H1 (cell line): ENCODE results near the gene ULK3. TPM values are rescaled to one million over a fixed set of nuclear protein-coding genes. Genes with fewer than 3 reads are reported as not detected.

Experiments
- CTCF ChIA-PET: fragments of 300-600 bp; sonication (Branson Sonifier 250); formaldehyde crosslinking; loops from one replicate; lab custom pipeline; 2021; ENCODE audit not compliant: partially characterized antibody; lab: Charles Lee
- POLR2A ChIA-PET: fragments of 300-600 bp; sonication (Branson Sonifier 250); formaldehyde crosslinking; loops from one replicate; lab custom pipeline; 2021; ENCODE audit warnings: inconsistent platforms; ENCODE audit not compliant: partially characterized antibody; lab: Charles Lee
- DNase-seq, 2 experiments: peaks; one replicate each; pipeline versions ENCODE4 v3.0.0 to v3.0.0-alpha.2; 2010 to 2022; ENCODE audit warnings: low spot score in 2 of 2, low read depth in 1 of 2, mixed read lengths in 1 of 2
- FAIRE-seq: peaks from 2 replicates; lab custom pipeline; 2011; peaks lifted over from hg19 to GRCh38; lab: Jason Lieb, UNC
- H2AFZ ChIP-seq: 2 replicates; pipeline ENCODE4 v1.8.1; 2012; ENCODE audit warnings: low read length, inconsistent platforms
- H2AK5ac ChIP-seq: 2 replicates; pipeline ENCODE4 v1.6.1; 2013; ENCODE audit warnings: low read depth, low read length
- H2BK120ac ChIP-seq: replicated peaks from 2 replicates; pipeline ENCODE3; 2013; ENCODE audit warnings: low read depth, low read length, inconsistent platforms
- H2BK12ac ChIP-seq: 2 replicates; pipeline ENCODE4 v1.6.1; 2013; ENCODE audit warnings: low read depth, low read length
- H2BK15ac ChIP-seq: 2 replicates; pipeline ENCODE4 v1.6.1; 2013; ENCODE audit warnings: low read length
- H2BK20ac ChIP-seq: 2 replicates; pipeline ENCODE4 v1.6.1; 2013; ENCODE audit warnings: low read length
- H2BK5ac ChIP-seq: 2 replicates; pipeline ENCODE4 v1.6.1; 2013; ENCODE audit warnings: low read depth, low read length
- H3K14ac ChIP-seq: 2 replicates; pipeline ENCODE4 v1.6.1; 2013; ENCODE audit warnings: inconsistent platforms; ENCODE audit not compliant: insufficient read length
- H3K18ac ChIP-seq: 2 replicates; pipeline ENCODE4 v1.6.1; 2013; ENCODE audit warnings: low read length; ENCODE audit errors: extremely low read depth
- H3K23ac ChIP-seq: 2 replicates; pipeline ENCODE4 v1.6.1; 2013; ENCODE audit warnings: inconsistent platforms; ENCODE audit not compliant: insufficient read length
- H3K23me2 ChIP-seq: 2 replicates; pipeline ENCODE4 v1.6.1; 2013; ENCODE audit warnings: low read depth, low read length
- H3K27ac ChIP-seq: 2 replicates; pipeline ENCODE4 v1.6.1; 2011; ENCODE audit warnings: low read depth, low read length, inconsistent platforms
- H3K27me3 ChIP-seq, 4 experiments: replicated peaks in 1 of 4; 1 replicate in 1 of 4; 2 replicates in 3 of 4; pipeline versions ENCODE4 v1.6.1 to v1.8.1; 2011 to 2013; ENCODE audit warnings: low read length in 3 of 4, mild to moderate bottlenecking in 3 of 4, inconsistent platforms in 2 of 4, mixed read lengths in 2 of 4, moderate library complexity in 1 of 4; ENCODE audit not compliant: control insufficient read depth in 3 of 4, insufficient read depth in 3 of 4; ENCODE audit errors: extremely low read depth in 1 of 4
- H3K36me3 ChIP-seq, 4 experiments: 2 replicates each; pipeline versions ENCODE4 v1.6.1 to v1.8.1; 2011 to 2013; ENCODE audit warnings: mild to moderate bottlenecking in 4 of 4, low read length in 3 of 4, moderate library complexity in 2 of 4, control low read depth in 1 of 4, inconsistent platforms in 1 of 4; ENCODE audit not compliant: insufficient read depth in 4 of 4, control insufficient read depth in 2 of 4
- H3K4ac ChIP-seq: replicated peaks from 2 replicates; pipeline ENCODE3; 2013; ENCODE audit warnings: low read length, low read depth, mixed read lengths, inconsistent platforms; ENCODE audit not compliant: insufficient read length
- H3K4me1 ChIP-seq, 4 experiments: replicated peaks in 1 of 4; 1 replicate in 1 of 4; 2 replicates in 3 of 4; pipeline versions ENCODE4 v1.6.1 to v1.8.1; 2011 to 2013; ENCODE audit warnings: low read length in 3 of 4, inconsistent platforms in 2 of 4, mixed read lengths in 1 of 4; ENCODE audit not compliant: insufficient read depth in 4 of 4, control insufficient read depth in 3 of 4
- H3K4me2 ChIP-seq, 2 experiments: 2 replicates each; pipeline versions ENCODE4 v1.6.1 to v1.8.1; 2011 to 2013; ENCODE audit warnings: low read depth in 2 of 2, low read length in 2 of 2, control low read depth in 1 of 2, inconsistent platforms in 1 of 2, mild to moderate bottlenecking in 1 of 2; ENCODE audit not compliant: insufficient read depth in 1 of 2
- H3K4me3 ChIP-seq, 4 experiments: fragments of 200-600, 300-600 bp in 1 of 4; sonication (generic), shearing (Covaris generic), sonication (Bioruptor Twin) in 1 of 4; 2 replicates each; pipeline versions ENCODE4 v1.5.1 to v1.8.1; 2011 to 2016; ENCODE audit warnings: low read length in 4 of 4, low read depth in 3 of 4, control low read depth in 2 of 4, inconsistent platforms in 2 of 4, mild to moderate bottlenecking in 2 of 4, mixed read lengths in 1 of 4, moderate library complexity in 1 of 4; ENCODE audit not compliant: insufficient read depth in 2 of 4; ENCODE audit errors: extremely low read depth in 1 of 4
- H3K56ac ChIP-seq: replicated peaks from 2 replicates; pipeline ENCODE3; 2013; ENCODE audit warnings: low read depth, mild to moderate bottlenecking, mixed read lengths, low read length, inconsistent platforms; ENCODE audit not compliant: insufficient read length
- H3K79me1 ChIP-seq: 2 replicates; pipeline ENCODE4 v1.6.1; 2013; ENCODE audit warnings: low read depth, low read length, control low read depth
- H3K79me2 ChIP-seq, 2 experiments: 2 replicates each; pipeline versions ENCODE4 v1.6.1 to v1.8.1; 2012 to 2013; ENCODE audit warnings: low read length in 2 of 2, mild to moderate bottlenecking in 2 of 2, inconsistent platforms in 1 of 2; ENCODE audit not compliant: insufficient read depth in 2 of 2, control insufficient read depth in 1 of 2
- H3K9ac ChIP-seq, 4 experiments: replicated peaks in 1 of 4; 1 replicate in 1 of 4; 2 replicates in 3 of 4; pipeline versions ENCODE4 v1.6.1 to v1.8.1; 2011 to 2013; ENCODE audit warnings: low read depth in 3 of 4, low read length in 3 of 4, control low read depth in 2 of 4, mild to moderate bottlenecking in 2 of 4, moderate library complexity in 2 of 4, inconsistent platforms in 1 of 4; ENCODE audit errors: extremely low read depth in 1 of 4
- H3K9me3 ChIP-seq, 2 experiments: 2 replicates each; pipeline versions ENCODE4 v1.6.1 to v1.8.1; 2012 to 2013; ENCODE audit warnings: mild to moderate bottlenecking in 2 of 2, moderate library complexity in 2 of 2, control low read depth in 1 of 2, inconsistent platforms in 1 of 2, low read depth in 1 of 2, low read length in 1 of 2, mixed read lengths in 1 of 2; ENCODE audit not compliant: insufficient read depth in 2 of 2
- H4K20me1 ChIP-seq, 2 experiments: replicated peaks in 1 of 2; 2 replicates each; pipeline versions ENCODE3 to v1.8.1; 2011 to 2013; ENCODE audit warnings: inconsistent platforms in 2 of 2, low read length in 2 of 2, mild to moderate bottlenecking in 1 of 2; ENCODE audit not compliant: insufficient read depth in 2 of 2, control insufficient read depth in 1 of 2
- H4K5ac ChIP-seq: 2 replicates; pipeline ENCODE4 v1.6.1; 2013; ENCODE audit warnings: low read length, low read depth, mixed read lengths, inconsistent platforms; ENCODE audit not compliant: insufficient read length
- H4K8ac ChIP-seq: 2 replicates; pipeline ENCODE4 v1.8.0; 2013; ENCODE audit warnings: mild to moderate bottlenecking, moderate library complexity, low read length, inconsistent platforms; ENCODE audit not compliant: insufficient read depth; ENCODE audit errors: extremely low read depth
- H4K91ac ChIP-seq: replicated peaks from 2 replicates; pipeline ENCODE3; 2013; ENCODE audit warnings: low read length, mixed read lengths, inconsistent platforms; ENCODE audit not compliant: insufficient read length
- BRCA1 ChIP-seq: IDR thresholded peaks from 2 replicates; pipeline ENCODE4 v1.6.1; 2012; ENCODE audit warnings: low read depth, low read length, improper control_type of control experiment
- GABPA ChIP-seq: IDR thresholded peaks from 2 replicates; pipeline ENCODE4 v1.6.1; 2011; ENCODE audit warnings: mild to moderate bottlenecking, low read length, moderate library complexity, borderline replicate concordance; ENCODE audit not compliant: insufficient read depth
- GTF2F1 ChIP-seq: IDR thresholded peaks from 2 replicates; pipeline ENCODE4 v1.6.1; 2012; ENCODE audit warnings: low read depth, low read length, improper control_type of control experiment, borderline replicate concordance
- KDM1A ChIP-seq: fragments of 200-600, 300-600 bp; sonication (generic); IDR thresholded peaks from 2 replicates; pipeline ENCODE4 v1.7.1; 2016; ENCODE audit warnings: mild to moderate bottlenecking, low read length, borderline replicate concordance
- POLR2A ChIP-seq, 2 experiments: IDR thresholded peaks; 1 replicate in 1 of 2; 2 replicates in 1 of 2; pipeline ENCODE4 v1.6.1; 2011; ENCODE audit warnings: low read depth in 2 of 2, low read length in 2 of 2, mild to moderate bottlenecking in 2 of 2; ENCODE audit errors: control extremely low read depth in 1 of 2
- RBBP5 ChIP-seq: IDR thresholded peaks from 2 replicates; pipeline ENCODE4 v1.7.1; 2012; ENCODE audit warnings: low read depth, mild to moderate bottlenecking, inconsistent platforms, low read length, moderate library complexity, borderline replicate concordance
- TAF7 ChIP-seq: optimal IDR thresholded peaks from 2 replicates; pipeline ENCODE3; 2011; ENCODE audit warnings: low read depth, mild to moderate bottlenecking, inconsistent platforms, low read length, moderate library complexity, borderline replicate concordance
- YY1 ChIP-seq: IDR thresholded peaks from 2 replicates; pipeline ENCODE4 v1.6.1; 2011; ENCODE audit warnings: low read depth, mild to moderate bottlenecking, low read length
- WGBS, 2 experiments: shearing (Covaris generic) in 1 of 2; methylation state at CpG; one replicate each; pipeline versions ENCODE4 v1.1.6 to v1.1.7; 2013 to 2015; ENCODE audit warnings: low lambda C conversion rate in 2 of 2, mixed read lengths in 2 of 2, inconsistent platforms in 1 of 2, low coverage in 1 of 2, missing lambda C conversion rate in 1 of 2; ENCODE audit not compliant: insufficient replicate concordance in 2 of 2, insufficient coverage in 1 of 2, insufficient read length in 1 of 2; ENCODE audit errors: extremely low coverage in 1 of 2, missing lambda C conversion rate in 1 of 2; 5-methylcytosine and 5-hydroxymethylcytosine counted together
- polyA plus RNA-seq, 7 experiments: library from polyadenylated mRNA; depleted of rRNA in 3 of 7; stranded (reverse) in 5 of 7; unstranded in 2 of 7; fragments of >200 nt in 5 of 7; fragments of 200-250 nt in 2 of 7; gene quantifications; 1 replicate in 5 of 7; 2 replicates in 1 of 7; 4 replicates in 1 of 7; pipeline versions ENCODE4 v1.2.1 to v1.2.3, GENCODE V29; 2011 to 2013; ENCODE audit warnings: missing spikeins in 2 of 7, mixed read lengths in 2 of 7
- total RNA-seq: library from RNA; stranded (reverse); fragmentation: NEBNext Ultra II Directional; extraction: Animal tissue kit (Norgen Biotek cat#: 25700); gene quantifications from 2 replicates; pipeline ENCODE4 v1.2.1, GENCODE V29; 2021

ULK3 gene
- total and polyA plus RNA-seq, 2 of the 8 experiments (the other 6 are each of a cell fraction or from before 2014, with no cell fraction given), result 27.1 to 34.4 TPM

- Histone ChIP-seq H3K9ac (no peak overlapping the region), H2BK12ac (no peak overlapping the region), H4K5ac (no peak overlapping the region), H3K4me2 (no peak overlapping the region), H2BK5ac (no peak overlapping the region), H3K9me3 (no peaks in the 10 kb centered on the region), H2BK20ac (no peak overlapping the region), H4K8ac (no peak overlapping the region), H3K27ac (no peak overlapping the region), H3K79me1 (no peaks in the 10 kb centered on the region), H3K23me2 (no peaks in the 10 kb centered on the region), H3K56ac (no peak overlapping the region), H3K36me3 (no peaks in the 10 kb centered on the region), H4K20me1 (peaks cover 0 to 2% of the 10 kb centered on the region in 2 experiments), H3K4ac (no peak overlapping the region), H3K18ac (no peak overlapping the region), H2BK120ac (no peak overlapping the region), H3K14ac (no peak overlapping the region), H4K91ac (no peak overlapping the region), H3K79me2 (no peaks in the 10 kb centered on the region), H3K27me3 (peaks cover under 1 to 15% (median 7%) of the 10 kb centered on the region in 4 experiments; a peak in 5 of 7 replicates), H2AK5ac (no peak overlapping the region), H2AFZ (no peak overlapping the region), H3K4me3 (no peak overlapping the region), H3K4me1 (peaks cover 0 to 5% (median 2%) of the 10 kb centered on the region in 4 experiments; a peak in 5 of 7 replicates), H2BK15ac (no peak overlapping the region), H3K23ac (no peak overlapping the region)
- WGBS, 2 experiments, result 82% methylated on average over 14 of the region's 15 CpGs; no CpG with 5 or more reads in 1 of the 2 experiments
- POLR2A ChIA-PET, result interaction anchor here (0.7 to 4.6 kb wide), 5 partner anchors 10 to 69 kb away, joined by 3 to 23 read pairs (median 3); partner anchors contain the start of gene ULK3
- FAIRE-seq (no peak), DNase-seq (no peak)
- TF ChIP-seq GTF2F1 (no peak), YY1 (no peak), POLR2A (IDR thresholded peaks at IDR 0.05; ENCODE audit: control extremely low read depth in 1 of 2, low read depth in 2 of 2, low read length in 2 of 2) (no peak), BRCA1 (no peak), TAF7 (no peak), KDM1A (no peak), RBBP5 (no peak), GABPA (no peak)
- CTCF ChIA-PET, result interaction anchor here (0.7 to 15.7 kb wide), 13 partner anchors 7 to 295 kb away, joined by 3 to 135 read pairs (median 5); partner anchors contain the start of gene LMAN1L
Measured at GRCh38 chr15:74831813-74832495, 11.0 kb downstream of the ULK3 start.
